AG10803 (cell line): ENCODE results near the gene MDFIC.
A peak's percentile ranks its signal among the peaks of the same experiment; 100 is the strongest.

Experiments
- DNase-seq: peaks from one replicate; pipeline ENCODE4 v3.0.0; 2010; ENCODE audit warnings: low read depth
- H3K4me3 ChIP-seq: 2 replicates; pipeline ENCODE4 v1.5.1; 2011; ENCODE audit warnings: mild to moderate bottlenecking, low read length, control low read depth
- TF ChIP-seq, protein P1 (sequence below): conservative IDR thresholded peaks from 2 replicates; pipeline ENCODE4 v1.5.1; 2011; ENCODE audit warnings: mild to moderate bottlenecking, low read length, control low read depth, inconsistent platforms

Gene MDFIC

DNA sequence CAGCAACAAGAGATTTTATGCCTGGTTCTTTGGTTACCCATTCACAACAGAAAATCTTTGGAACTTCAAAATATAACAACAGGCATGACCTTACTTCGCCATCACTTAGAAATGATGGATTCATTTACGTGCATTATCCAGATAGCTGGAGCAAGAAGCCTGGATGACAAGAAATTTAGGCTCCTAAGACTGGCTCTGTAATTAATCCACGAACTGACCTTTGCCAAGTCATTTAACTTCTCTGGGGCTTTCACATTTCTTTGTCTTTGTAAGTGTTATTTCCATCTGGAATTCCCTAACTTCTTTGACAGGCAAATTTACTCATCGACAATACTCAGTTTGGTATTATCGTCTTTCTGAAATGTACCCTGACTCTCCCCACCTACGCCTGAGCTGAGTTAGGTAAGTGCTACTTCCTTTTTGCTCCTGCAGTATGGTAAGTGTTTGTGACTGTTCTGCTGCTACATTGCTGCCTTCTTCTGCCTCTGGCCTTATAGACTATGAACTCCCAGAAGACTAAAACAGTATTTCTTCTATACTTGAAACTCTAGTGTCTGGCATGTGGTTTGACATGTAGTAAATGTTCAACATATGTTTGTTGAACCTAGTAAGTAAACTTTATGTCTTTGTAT, 5.5 kb upstream of the MDFIC start:
- no peak overlapping the region for H3K4me3 ChIP-seq
- DNase-seq, result no peak
- TF ChIP-seq, protein P1, sequence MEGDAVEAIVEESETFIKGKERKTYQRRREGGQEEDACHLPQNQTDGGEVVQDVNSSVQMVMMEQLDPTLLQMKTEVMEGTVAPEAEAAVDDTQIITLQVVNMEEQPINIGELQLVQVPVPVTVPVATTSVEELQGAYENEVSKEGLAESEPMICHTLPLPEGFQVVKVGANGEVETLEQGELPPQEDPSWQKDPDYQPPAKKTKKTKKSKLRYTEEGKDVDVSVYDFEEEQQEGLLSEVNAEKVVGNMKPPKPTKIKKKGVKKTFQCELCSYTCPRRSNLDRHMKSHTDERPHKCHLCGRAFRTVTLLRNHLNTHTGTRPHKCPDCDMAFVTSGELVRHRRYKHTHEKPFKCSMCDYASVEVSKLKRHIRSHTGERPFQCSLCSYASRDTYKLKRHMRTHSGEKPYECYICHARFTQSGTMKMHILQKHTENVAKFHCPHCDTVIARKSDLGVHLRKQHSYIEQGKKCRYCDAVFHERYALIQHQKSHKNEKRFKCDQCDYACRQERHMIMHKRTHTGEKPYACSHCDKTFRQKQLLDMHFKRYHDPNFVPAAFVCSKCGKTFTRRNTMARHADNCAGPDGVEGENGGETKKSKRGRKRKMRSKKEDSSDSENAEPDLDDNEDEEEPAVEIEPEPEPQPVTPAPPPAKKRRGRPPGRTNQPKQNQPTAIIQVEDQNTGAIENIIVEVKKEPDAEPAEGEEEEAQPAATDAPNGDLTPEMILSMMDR, result no peak

DNA sequence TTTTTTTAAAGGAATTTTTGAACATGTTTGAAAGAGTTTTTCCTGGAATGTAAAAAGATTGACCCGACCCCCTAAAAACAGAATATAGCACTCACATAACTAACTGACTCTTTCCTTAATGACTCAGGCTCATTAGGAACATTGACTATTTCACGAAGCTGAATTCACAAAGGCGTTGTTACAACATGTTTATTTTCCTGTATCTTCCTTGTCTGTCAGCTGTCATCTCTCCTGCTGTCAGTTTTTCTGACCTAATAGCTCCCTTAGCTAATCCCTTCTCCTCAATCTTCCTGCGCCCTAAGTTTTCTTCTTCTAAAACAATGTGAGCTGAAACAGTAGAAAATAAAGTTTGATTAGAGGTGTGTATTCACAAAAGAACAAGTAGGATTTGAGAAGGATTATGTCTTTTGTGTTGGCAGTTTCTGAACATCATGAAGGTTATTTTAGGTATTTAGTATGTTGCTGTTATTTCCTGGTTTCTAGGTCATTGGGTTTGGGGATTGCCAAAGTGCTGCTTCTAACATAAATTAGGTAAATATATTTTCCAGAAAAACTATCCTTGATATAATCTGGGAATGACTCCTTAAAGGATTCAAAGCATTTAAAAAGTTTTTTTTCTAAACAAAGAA, 4.6 kb upstream of the MDFIC start:
- no peak for DNase-seq
- H3K4me3 ChIP-seq, result no peak overlapping the region
- TF ChIP-seq, protein P1, result no peak

DNA sequence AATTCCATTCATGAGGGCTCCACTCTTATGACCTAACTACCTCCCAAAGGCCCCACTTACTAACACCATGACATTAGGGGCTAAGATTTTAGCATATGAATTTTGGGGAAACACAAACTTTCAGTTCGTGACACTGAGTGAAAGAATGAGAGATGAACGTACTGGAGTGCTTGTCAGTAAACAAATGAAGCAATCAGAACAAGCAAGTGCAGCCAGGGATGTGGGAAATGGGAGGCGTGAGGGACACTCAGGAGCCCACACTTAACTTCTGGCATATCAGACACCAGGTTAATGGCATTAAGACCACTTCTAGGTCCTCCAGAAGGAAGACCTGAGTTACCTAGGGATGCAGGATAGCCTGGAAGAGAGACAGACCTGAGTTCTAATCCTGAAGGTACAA, 2.3 kb upstream of the MDFIC start:
- no peak for DNase-seq
- TF ChIP-seq, protein P1, result no peak

DNA sequence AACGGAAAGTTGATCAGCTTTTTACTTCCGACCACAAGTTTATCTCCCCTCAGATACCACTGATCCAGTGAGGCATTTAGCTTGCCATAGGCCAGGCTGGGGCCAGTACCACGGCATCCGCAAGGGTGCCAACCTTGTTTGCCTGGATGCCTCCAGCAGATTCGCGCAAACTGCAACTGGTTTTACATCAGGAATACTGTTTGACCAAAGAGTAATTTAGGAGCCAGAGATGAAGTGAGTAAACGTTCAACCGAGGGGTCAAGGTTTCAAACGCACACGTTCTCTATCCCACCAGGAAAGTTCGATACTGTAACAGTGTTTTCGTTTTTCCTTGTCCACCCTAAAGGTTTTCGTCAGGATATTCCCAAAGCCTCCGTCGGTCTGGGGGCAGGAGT, 266 bp upstream of the MDFIC start:
- peak overlapping the region; percentile 71 for H3K4me3 ChIP-seq
- TF ChIP-seq, protein P1, result no peak
- no peak for DNase-seq

More for the DNA sequence above, 2.3 kb upstream of the MDFIC start:
- H3K4me3 ChIP-seq, result no peak overlapping the region

DNA sequence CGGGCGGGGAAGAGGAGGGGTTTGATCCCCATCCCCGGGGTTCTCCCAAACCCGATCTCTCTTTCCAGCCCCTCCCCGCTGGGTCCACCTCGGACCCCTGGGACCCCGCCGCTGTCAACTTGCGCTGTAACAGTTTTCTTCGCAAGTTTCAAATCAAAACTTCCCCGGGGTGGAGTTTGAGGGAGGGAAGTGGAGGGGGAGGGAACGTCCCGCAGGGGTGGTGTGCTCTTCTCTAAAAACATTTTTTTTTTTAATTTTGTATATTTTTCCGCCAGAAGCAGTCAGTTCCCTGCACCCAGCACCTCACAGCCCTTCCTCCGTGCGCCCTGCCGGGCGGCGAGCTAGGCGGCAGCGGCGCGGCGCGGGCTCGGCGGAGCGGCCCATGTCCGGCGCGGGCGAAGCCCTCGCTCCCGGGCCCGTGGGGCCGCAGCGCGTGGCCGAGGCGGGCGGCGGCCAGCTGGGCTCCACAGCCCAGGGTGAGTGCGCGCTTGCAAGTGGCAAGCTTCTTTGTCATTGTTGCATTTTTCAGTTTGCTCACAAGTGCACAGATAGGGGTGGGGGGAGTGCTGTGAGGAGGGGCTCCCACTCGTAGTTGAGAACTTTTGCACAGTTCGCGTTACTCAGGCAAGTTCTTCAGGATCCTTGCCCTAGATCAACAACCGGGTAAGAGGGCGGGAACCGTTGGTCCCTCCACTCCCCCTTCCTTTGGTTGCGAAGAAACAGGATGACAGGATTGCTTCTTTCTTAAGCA, 933 bp downstream of the MDFIC start:
- peak overlapping the region; percentile 71 for H3K4me3 ChIP-seq
- peak; percentile 69 for DNase-seq
- TF ChIP-seq, protein P1, result no peak

DNA sequence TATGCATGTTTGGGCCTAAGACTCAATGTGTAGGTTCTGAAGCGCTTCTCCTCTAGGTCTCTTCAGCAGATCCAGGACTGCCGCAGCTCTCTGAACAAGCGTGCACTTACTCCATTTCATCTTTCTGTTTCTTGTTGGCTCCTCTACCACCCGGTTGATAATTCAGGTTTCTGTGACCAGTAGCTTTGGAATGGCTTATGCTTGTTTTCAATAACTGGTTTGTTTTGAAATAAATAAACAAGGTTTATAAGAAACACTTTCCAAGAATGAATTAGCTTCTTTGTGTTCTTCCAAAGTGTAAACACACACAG, 1.5 kb downstream of the MDFIC start:
- no peak for DNase-seq
- H3K4me3 ChIP-seq, result peak overlapping the region; percentile 71
- TF ChIP-seq, protein P1, result no peak
